Caco-2 (cell line): Measurements from ENCODE around the gene SEC31B. TPM values are rescaled to one million over a fixed set of nuclear protein-coding genes. Genes with fewer than 3 reads are reported as not detected.
A peak's percentile ranks its signal among the peaks of the same experiment; 100 is the strongest.

ENCODE experiments used
- BruUV-seq: library from RNA; stranded (reverse); fragments of 400-500 nt; replicated peaks from 2 replicates; lab custom pipeline; 2021; lab: Mats Ljungman, UMichigan
- CTCF ChIA-PET: fragments of 300-600 bp; sonication (Branson Sonifier 250); formaldehyde crosslinking; loops from one replicate; lab custom pipeline; 2022; ENCODE audit warnings: antibody characterized with exemption; lab: Charles Lee
- POLR2A ChIA-PET: fragments of 300-600 bp; sonication (Branson Sonifier 250); formaldehyde crosslinking; loops from one replicate; lab custom pipeline; 2022; ENCODE audit warnings: antibody characterized with exemption; lab: Charles Lee
- DNase-seq, 2 experiments: peaks; one replicate each; pipeline versions ENCODE4 v3.0.0 to v3.0.0-alpha.2; 2020 to 2022
- H3K27me3 ChIP-seq: replicated peaks from 2 replicates; pipeline ENCODE4 v1.6.0; 2011; ENCODE audit warnings: low read length; ENCODE audit not compliant: control insufficient read depth, insufficient read depth
- H3K36me3 ChIP-seq: 2 replicates; pipeline ENCODE4 v1.5.1; 2011; ENCODE audit warnings: low read length; ENCODE audit not compliant: control insufficient read depth, insufficient read depth
- H3K4me1 ChIP-seq: fragments of 250-450 bp; sonication (Bioruptor Pico); 2 replicates; pipeline ENCODE4 v1.5.1; 2020; ENCODE audit warnings: mild to moderate bottlenecking
- H3K4me3 ChIP-seq: 2 replicates; pipeline ENCODE4 v1.5.1; 2011; ENCODE audit warnings: low read depth, mild to moderate bottlenecking, control low read depth, low read length
- H3K9me3 ChIP-seq: fragments of 250-450 bp; sonication (Bioruptor Pico); 2 replicates; pipeline ENCODE4 v1.5.1; 2020; ENCODE audit warnings: mild to moderate bottlenecking, moderate library complexity
- H3K27ac Mint-ChIP-seq: one replicate; pipeline ENCODE4 v1.8.0; 2022; ENCODE audit warnings: mixed read lengths; ENCODE audit not compliant: unreplicated experiment
- H3K27me3 Mint-ChIP-seq: one replicate; pipeline ENCODE4 v1.8.0; 2022; ENCODE audit warnings: mixed read lengths; ENCODE audit not compliant: insufficient read depth, unreplicated experiment
- H3K36me3 Mint-ChIP-seq: one replicate; pipeline ENCODE4 v1.8.0; 2022; ENCODE audit warnings: mild to moderate bottlenecking, mixed read lengths; ENCODE audit not compliant: insufficient read depth, unreplicated experiment
- H3K4me1 Mint-ChIP-seq: one replicate; pipeline ENCODE4 v1.8.0; 2022; ENCODE audit warnings: low read depth, mixed read lengths; ENCODE audit not compliant: unreplicated experiment
- H3K4me3 Mint-ChIP-seq: one replicate; pipeline ENCODE4 v1.8.0; 2022; ENCODE audit warnings: mild to moderate bottlenecking, moderate library complexity, mixed read lengths; ENCODE audit not compliant: unreplicated experiment
- H3K9me3 Mint-ChIP-seq: one replicate; pipeline ENCODE4 v1.8.0; 2022; ENCODE audit warnings: mixed read lengths; ENCODE audit not compliant: unreplicated experiment
- intact Hi-C: fragments of 100-400 bp; cut with micrococcal nuclease; formaldehyde crosslinking; loops from one replicate; pipeline ENCODE4 v1.10.0; 2022; ENCODE audit not compliant: unreplicated experiment
- total RNA-seq: library from RNA; stranded (reverse); gene quantifications from 2 replicates; pipeline ENCODE4 v1.2.3, GENCODE V29; 2022
- TF ChIP-seq, protein P1 (sequence below), 2 experiments: fragments of 200-600 bp in 1 of 2; IDR thresholded peaks; 1 replicate in 1 of 2; 2 replicates in 1 of 2; pipeline versions ENCODE4 v1.5.1 to v1.8.0; 2011 to 2022; ENCODE audit warnings: antibody characterized with exemption in 1 of 2, control low read depth in 1 of 2, inconsistent platforms in 1 of 2, low read depth in 1 of 2, low read length in 1 of 2, mild to moderate bottlenecking in 1 of 2, moderate library complexity in 1 of 2; ENCODE audit not compliant: insufficient read depth in 1 of 2, severe bottlenecking in 1 of 2, unreplicated experiment in 1 of 2

SEC31B gene
- total RNA-seq, 1 experiment from 2014 or later, result 5.1 TPM

DNA sequence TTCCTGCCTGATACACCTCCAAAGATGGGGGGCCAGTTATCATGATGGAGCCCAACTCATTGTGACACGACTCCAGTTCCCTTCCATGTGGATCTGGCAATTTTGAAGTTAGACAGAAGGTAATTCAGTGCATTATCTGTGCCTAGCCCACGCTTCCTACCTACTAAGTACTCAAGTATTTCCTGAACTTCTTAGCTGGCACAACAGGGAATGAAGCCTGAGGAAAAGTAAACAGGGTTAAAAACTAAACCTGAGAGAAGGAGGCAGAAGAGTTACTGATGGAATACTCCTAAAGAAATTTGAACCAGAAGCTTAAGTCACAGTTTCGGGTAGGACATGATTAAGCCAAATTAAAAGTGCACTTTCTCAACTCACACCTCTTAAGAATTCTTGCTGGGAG is 1.1 kb upstream of the SEC31B start:
- H3K9me3 Mint-ChIP-seq, result no peaks in the 10 kb centered on the region
- Histone ChIP-seq H3K9me3 (no peaks in the 10 kb centered on the region), H3K36me3 (no peaks in the 10 kb centered on the region; the same call in 1 of the 2 replicates), H3K4me1 (no peaks in the 10 kb centered on the region), H3K4me3 (no peak overlapping the region), H3K27me3 (no peaks in the 10 kb centered on the region)
- H3K27me3 Mint-ChIP-seq, result no peaks in the 10 kb centered on the region
- intact Hi-C loops, result no loop called here
- no peak overlapping the region for H3K27ac Mint-ChIP-seq
- H3K4me3 Mint-ChIP-seq, result no peak overlapping the region
- peaks cover 11% of the 10 kb centered on the region for H3K36me3 Mint-ChIP-seq
- BruUV-seq, result no TSS peak
- H3K4me1 Mint-ChIP-seq, result no peaks in the 10 kb centered on the region
- ChIA-PET POLR2A (no interaction called here), CTCF (interaction anchor here (0.7 to 0.9 kb wide), 2 partner anchors 9 to 15 kb away, joined by 5 to 6 read pairs; partner anchors contain the start of gene HIF1AN)
- DNase-seq, result no peak
- TF ChIP-seq, protein P1, sequence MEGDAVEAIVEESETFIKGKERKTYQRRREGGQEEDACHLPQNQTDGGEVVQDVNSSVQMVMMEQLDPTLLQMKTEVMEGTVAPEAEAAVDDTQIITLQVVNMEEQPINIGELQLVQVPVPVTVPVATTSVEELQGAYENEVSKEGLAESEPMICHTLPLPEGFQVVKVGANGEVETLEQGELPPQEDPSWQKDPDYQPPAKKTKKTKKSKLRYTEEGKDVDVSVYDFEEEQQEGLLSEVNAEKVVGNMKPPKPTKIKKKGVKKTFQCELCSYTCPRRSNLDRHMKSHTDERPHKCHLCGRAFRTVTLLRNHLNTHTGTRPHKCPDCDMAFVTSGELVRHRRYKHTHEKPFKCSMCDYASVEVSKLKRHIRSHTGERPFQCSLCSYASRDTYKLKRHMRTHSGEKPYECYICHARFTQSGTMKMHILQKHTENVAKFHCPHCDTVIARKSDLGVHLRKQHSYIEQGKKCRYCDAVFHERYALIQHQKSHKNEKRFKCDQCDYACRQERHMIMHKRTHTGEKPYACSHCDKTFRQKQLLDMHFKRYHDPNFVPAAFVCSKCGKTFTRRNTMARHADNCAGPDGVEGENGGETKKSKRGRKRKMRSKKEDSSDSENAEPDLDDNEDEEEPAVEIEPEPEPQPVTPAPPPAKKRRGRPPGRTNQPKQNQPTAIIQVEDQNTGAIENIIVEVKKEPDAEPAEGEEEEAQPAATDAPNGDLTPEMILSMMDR (IDR thresholded peaks at IDR 0.05; ENCODE audit: insufficient read depth in 1 of 2, low read depth in 1 of 2, low read length in 1 of 2, severe bottlenecking in 1 of 2, unreplicated experiment in 1 of 2), result no peak

DNA sequence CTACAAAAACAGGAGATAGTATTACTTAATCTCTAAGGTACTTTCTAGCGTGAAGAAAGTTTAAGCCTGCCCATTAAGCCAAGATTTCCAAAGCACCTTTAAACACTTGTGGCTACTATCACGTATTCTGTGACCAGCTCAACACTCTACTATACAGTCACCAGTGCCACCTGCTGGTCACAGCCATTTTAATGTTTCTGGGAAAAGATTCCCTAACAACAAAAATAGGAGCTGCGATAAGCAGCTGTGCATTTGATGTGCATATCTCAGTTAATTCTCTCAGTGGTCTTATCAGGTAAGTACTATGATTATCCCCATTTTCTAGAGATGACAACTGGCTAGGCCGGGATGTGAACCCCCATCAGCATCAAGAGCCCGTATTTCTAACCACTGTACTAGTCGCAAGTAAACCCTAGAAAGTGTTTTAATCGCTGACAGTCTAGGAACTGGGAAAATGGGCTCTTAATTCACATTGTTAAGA is 860 bp downstream of the SEC31B start:
- ChIA-PET CTCF (interaction anchor here (0.5 to 2.0 kb wide), 38 partner anchors 8 to 370 kb away, joined by 3 to 49 read pairs (median 4); partner anchors contain the start of genes HIF1AN, NDUFB8 and SCD), POLR2A (interaction anchor here (0.8 to 1.1 kb wide), 2 partner anchors 17 kb away, joined by 3 to 11 read pairs; partner anchors contain the start of gene HIF1AN)
- H3K27ac Mint-ChIP-seq, result no peak overlapping the region
- peak; percentile 52 to 66 for DNase-seq
- no peak overlapping the region for H3K4me3 Mint-ChIP-seq
- H3K36me3 Mint-ChIP-seq, result peaks cover 2% of the 10 kb centered on the region
- intact Hi-C loops, result loop anchor here (1.0 kb wide), 1 partner anchor 86 kb away; no protein-coding TSS in a partner anchor
- TF ChIP-seq, protein P1 (IDR thresholded peaks at IDR 0.05; ENCODE audit: insufficient read depth in 1 of 2, low read depth in 1 of 2, low read length in 1 of 2, severe bottlenecking in 1 of 2, unreplicated experiment in 1 of 2), result peak; percentile 58 to 70
- Histone ChIP-seq H3K36me3 (no peaks in the 10 kb centered on the region; the same call in 1 of the 2 replicates), H3K27me3 (no peaks in the 10 kb centered on the region), H3K4me3 (no peak overlapping the region), H3K9me3 (no peaks in the 10 kb centered on the region), H3K4me1 (no peaks in the 10 kb centered on the region)
- no TSS peak for BruUV-seq
- H3K9me3 Mint-ChIP-seq, result no peaks in the 10 kb centered on the region
- no peaks in the 10 kb centered on the region for H3K27me3 Mint-ChIP-seq
- H3K4me1 Mint-ChIP-seq, result no peaks in the 10 kb centered on the region

DNA sequence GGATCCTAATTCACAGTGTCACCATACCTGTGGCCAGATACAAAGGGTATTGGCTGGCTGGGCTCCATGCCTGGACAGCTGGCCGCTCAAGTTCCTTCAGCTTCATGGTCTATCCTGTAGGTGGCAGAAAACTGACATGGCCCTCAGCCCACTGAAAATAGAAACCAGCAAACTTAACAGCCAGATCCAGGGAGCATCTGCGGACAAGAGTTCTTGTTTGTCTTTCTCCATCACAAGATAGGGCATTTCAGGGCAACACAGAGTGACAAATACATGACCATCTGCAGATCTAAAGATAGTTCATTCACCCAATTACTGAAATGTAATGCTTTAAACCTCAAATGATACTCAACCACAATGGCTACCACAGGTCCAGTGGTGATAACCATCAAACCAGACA is 2.8 kb downstream of the SEC31B start:
- POLR2A ChIA-PET, result interaction anchor here (0.6 kb wide), 1 partner anchor 858 kb away, joined by 4 read pairs; the partner anchor contains the start of gene ENTPD7
- no peaks in the 10 kb centered on the region for H3K36me3 ChIP-seq
- no TSS peak for BruUV-seq
- no peaks in the 10 kb centered on the region for H3K9me3 ChIP-seq
- Mint-ChIP-seq H3K27me3 (no peaks in the 10 kb centered on the region), H3K4me1 (no peaks in the 10 kb centered on the region), H3K4me3 (no peak overlapping the region), H3K27ac (no peak overlapping the region), H3K36me3 (no peaks in the 10 kb centered on the region), H3K9me3 (no peaks in the 10 kb centered on the region)
- no peaks in the 10 kb centered on the region for H3K27me3 ChIP-seq
- CTCF ChIA-PET, result interaction anchor here (0.7 to 1.9 kb wide), 3 partner anchors 19 to 362 kb away, joined by 3 to 10 read pairs (median 6); partner anchors contain the start of gene HIF1AN
- peaks cover 10% of the 10 kb centered on the region for H3K4me1 ChIP-seq
- TF ChIP-seq, protein P1 (IDR thresholded peaks at IDR 0.05; ENCODE audit: insufficient read depth in 1 of 2, low read depth in 1 of 2, low read length in 1 of 2, severe bottlenecking in 1 of 2, unreplicated experiment in 1 of 2), result no peak
- DNase-seq, result no peak
- intact Hi-C loops, result no loop called here
- no peak overlapping the region for H3K4me3 ChIP-seq
